Left renal pelvis (tissue), 4 donors: ENCODE data around the gene NOLC1. TPM values are rescaled to one million over a fixed set of nuclear protein-coding genes. Genes with fewer than 3 reads are reported as not detected.
"Not testable (repeated sequence)": the region's sequence is repeated elsewhere in the genome, so short reads cannot be mapped to it uniquely, and the experiment has no call there.

Source experiments
- DNase-seq, 4 donors: peaks; one replicate each; pipeline ENCODE4 v3.0.0-alpha.2; 2013; ENCODE audit warnings: low read depth in 4 of 4, low spot score in 3 of 4
- polyA plus RNA-seq, 4 donors: library from polyadenylated mRNA; unstranded; fragments of 120-200 nt; gene quantifications; one replicate each; pipeline ENCODE4 v1.2.1, GENCODE V29; 2013; ENCODE audit not compliant: insufficient read length in 4 of 4

The NOLC1 gene
- polyA plus RNA-seq, 4 donors: 76.6 to 103 (median 92.3) TPM

- DNase-seq: no peak
Measured at GRCh38 chr10:102150970-102151773, 1.0 kb upstream of the NOLC1 start.

GRCh38 chr10:102152545-102152890, 329 bp downstream of the NOLC1 start:
- DNase-seq: no peak

- no peak for DNase-seq
Measured at GRCh38 chr10:102153093-102153620, 968 bp downstream of the NOLC1 start.

- no peak for DNase-seq
Measured at GRCh38 chr10:102154466-102155116, 2.4 kb downstream of the NOLC1 start.

GRCh38 chr10:102157224-102157623, 5.0 kb downstream of the NOLC1 start:
- DNase-seq: no peak

- no peak for DNase-seq
Measured at GRCh38 chr10:102159051-102159597, 6.9 kb downstream of the NOLC1 start.

GRCh38 chr10:102159831-102160230, 7.6 kb downstream of the NOLC1 start:
- no peak for DNase-seq

- DNase-seq: no peak
Measured at GRCh38 chr10:102163342-102163989, 11.3 kb downstream of the NOLC1 start.

- DNase-seq: no peak
Measured at GRCh38 chr10:102167861-102168260, 15.7 kb downstream of the NOLC1 start.

GRCh38 chr10:102170602-102171001, 18.4 kb downstream of the NOLC1 start:
- no peak for DNase-seq

GRCh38 chr10:102172288-102172687, 20.1 kb downstream of the NOLC1 start:
- DNase-seq: no peak

GRCh38 chr10:102175415-102175814, 23.2 kb downstream of the NOLC1 start:
- no peak for DNase-seq

- DNase-seq: no peak
Measured at GRCh38 chr10:102184606-102185005, 32.4 kb downstream of the NOLC1 start.

GRCh38 chr10:102185272-102185671, 33.1 kb downstream of the NOLC1 start:
- DNase-seq: no peak

GRCh38 chr10:102185811-102186527, 33.8 kb downstream of the NOLC1 start:
- no peak for DNase-seq

GRCh38 chr10:102188298-102188940, 36.2 kb downstream of the NOLC1 start:
- no peak for DNase-seq

GRCh38 chr10:102188941-102189898, 37.0 kb downstream of the NOLC1 start:
- DNase-seq: not testable (repeated sequence)

- DNase-seq: no peak
Measured at GRCh38 chr10:102191956-102192355, 39.8 kb downstream of the NOLC1 start.

- no peak for DNase-seq
Measured at GRCh38 chr10:102195296-102195870, 43.2 kb downstream of the NOLC1 start.
